ENCODE results near the gene ZNF778.
"Not testable (repeated sequence)": the region's sequence is repeated elsewhere in the genome, so short reads cannot be mapped to it uniquely, and the experiment has no call there.

The ZNF778 gene

GRCh38 chr16:89216315-89217137, 977 bp upstream of the ZNF778 start:
- peak; percentile 75 to 79 for DNase-seq (ENCODE audit: low read depth in 2 of 2)

- no peak for DNase-seq (ENCODE audit: low read depth in 2 of 2)
Observed at GRCh38 chr16:89217138-89217387, 440 bp upstream of the ZNF778 start.

DNA sequence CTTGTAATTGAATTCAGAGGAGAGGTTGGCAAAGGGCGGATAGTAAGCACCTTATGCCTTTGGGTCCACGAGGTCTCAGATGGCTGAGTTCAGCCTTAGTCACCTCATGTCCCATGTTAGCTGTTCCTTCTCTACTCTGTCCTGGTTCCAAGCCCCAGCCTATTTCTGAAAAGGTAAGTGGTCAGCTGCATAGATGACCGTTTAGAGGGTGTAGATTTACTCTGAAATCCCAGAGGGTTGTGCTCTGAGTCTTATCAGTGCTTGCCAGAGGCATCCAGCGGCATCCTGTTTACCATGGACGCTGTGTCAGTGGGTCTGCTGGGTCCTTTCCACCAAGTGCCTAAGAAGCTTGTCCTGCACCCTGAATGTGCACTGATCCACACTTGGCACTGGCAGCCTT, 1.9 kb downstream of the ZNF778 start:
- DNase-seq (ENCODE audit: low read depth in 2 of 2), result no peak

DNA sequence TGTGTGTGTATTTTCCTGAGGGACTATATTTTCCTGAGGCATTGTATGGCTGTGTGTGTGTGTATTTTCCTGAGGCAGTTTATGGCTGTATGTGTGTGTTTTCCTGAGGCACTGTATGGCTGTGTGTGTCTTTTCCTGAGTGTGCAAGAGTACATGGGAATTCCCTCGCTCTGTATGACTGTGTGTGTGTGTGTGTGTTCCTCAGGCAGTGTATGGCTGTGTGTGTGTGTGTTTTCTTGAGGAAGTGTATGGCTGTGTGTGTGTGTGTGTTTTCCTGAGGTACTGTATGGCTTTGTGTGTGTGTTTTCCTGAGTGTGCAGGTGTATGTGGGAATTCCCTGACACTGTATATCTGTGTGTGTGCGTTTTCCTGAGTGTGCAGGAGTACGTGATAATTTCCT, 4.1 kb downstream of the ZNF778 start:
- DNase-seq (ENCODE audit: low read depth in 2 of 2), result no peak

GRCh38 chr16:89222931-89223330, 5.4 kb downstream of the ZNF778 start:
- no peak for DNase-seq (ENCODE audit: low read depth in 2 of 2)

- DNase-seq (ENCODE audit: low read depth in 2 of 2), result no peak
Observed at GRCh38 chr16:89224665-89225064, 7.2 kb downstream of the ZNF778 start.

DNA sequence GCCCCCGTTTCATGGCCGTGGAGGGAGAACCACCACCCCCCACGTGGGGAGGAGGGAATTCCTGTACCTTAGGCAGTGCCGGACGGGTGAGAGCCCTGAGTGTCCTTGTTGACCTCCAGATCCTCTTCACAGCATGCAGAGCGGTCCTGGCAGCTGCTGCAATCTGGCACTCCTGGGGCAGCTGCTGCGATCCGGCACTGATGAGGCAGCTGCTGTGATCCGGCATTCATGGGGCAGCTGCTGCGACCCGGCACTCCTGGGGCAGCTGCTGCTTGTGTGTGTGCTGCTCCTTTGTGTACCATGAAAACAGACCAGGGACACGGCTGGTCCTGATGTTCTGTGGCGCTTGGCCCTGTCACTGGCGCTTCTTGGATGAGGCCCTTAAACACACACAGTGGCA, 12.8 kb downstream of the ZNF778 start:
- no peak for DNase-seq (ENCODE audit: low read depth in 2 of 2)

- no peak for DNase-seq (ENCODE audit: low read depth in 2 of 2)
Observed at GRCh38 chr16:89232107-89232506, 14.6 kb downstream of the ZNF778 start.

GRCh38 chr16:89233678-89234490, 16.4 kb downstream of the ZNF778 start:
- DNase-seq (ENCODE audit: low read depth in 2 of 2), result no peak

GRCh38 chr16:89237733-89238132, 20.2 kb downstream of the ZNF778 start:
- DNase-seq (ENCODE audit: low read depth in 2 of 2), result no peak

DNA sequence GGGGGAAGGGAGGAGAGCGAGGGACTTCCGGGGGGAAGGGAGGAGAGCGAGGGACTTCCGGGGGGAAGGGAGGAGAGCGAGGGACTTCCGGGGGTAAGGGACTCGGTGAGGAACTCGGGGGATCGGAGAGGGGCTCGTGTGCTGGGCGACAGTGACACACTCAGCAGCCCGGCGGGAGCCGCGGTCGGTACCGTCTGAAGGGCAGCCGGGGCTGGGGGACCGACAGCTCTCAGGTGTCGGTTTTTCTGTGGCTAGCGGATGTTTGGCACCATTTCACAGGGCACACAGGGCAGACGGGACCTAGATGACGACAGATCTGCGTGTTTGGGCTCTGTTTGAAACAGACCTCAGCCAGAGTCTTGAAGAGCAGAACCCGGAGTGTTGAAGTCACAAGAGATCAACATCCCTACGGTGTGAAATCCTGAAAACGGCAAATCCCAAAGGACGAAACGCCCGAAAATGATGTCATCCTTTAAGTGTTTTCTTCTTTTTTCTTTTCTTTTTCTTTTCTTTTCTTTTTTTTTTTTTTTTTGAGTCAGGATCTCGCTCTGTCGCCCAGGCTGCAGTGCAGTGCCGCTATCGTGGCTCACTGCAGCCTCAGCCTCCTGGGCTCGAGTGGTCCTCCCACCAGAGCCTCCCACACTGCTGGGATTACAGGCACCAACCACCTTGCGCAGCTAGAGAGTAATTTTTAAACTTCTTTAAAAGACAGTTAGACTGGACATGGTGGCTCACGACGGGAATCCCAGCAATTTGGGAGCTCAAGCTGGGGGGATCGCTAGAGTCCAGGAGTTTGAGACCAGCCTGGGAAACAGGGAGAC, 23.9 kb downstream of the ZNF778 start:
- DNase-seq (ENCODE audit: low read depth in 2 of 2), result peak; percentile 50 to 61

- no peak for DNase-seq (ENCODE audit: low read depth in 2 of 2)
Observed at GRCh38 chr16:89242795-89243200, 25.3 kb downstream of the ZNF778 start.

- DNase-seq (ENCODE audit: low read depth in 2 of 2), result no peak
Observed at GRCh38 chr16:89243664-89244063, 26.2 kb downstream of the ZNF778 start.

DNA sequence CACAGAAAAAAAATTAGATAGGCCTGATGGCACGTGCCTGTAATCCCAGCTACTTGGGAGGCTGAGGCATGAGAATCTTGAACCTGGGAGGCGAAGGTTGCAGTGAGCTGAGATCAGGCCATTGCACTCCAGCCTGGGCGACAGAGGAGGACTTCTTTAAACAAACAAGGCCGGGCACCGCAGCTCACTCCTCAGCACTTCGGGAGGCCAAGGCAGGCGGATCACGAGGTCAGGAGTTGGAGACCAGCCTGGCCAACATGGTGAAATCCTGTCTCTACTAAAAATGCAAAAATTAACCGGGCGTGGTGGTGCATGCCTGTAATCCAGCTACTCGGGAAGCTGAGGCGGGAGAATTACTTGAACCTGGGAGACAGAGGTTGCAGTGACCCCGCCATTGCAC, 26.8 kb downstream of the ZNF778 start:
- DNase-seq (ENCODE audit: low read depth in 2 of 2), result not testable (repeated sequence)

DNA sequence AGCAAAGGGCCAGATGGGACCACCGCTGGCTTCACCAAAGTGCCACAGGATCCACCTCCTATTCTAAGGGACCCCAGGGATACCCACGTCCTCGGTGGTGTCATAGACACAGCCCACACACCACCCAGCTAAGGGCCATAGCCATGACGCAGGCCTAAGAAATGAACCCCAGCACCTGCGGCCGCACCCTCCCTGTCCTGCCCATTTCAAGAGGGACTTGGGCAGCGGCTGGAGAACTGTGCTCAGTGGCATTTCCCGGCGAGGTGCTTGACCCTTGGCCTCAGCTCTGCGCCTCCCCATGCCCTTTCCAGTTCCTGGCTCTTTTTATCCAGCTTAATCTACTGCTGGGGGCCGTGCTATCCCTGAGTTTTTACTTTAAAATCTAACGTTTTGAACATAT, 27.3 kb downstream of the ZNF778 start:
- DNase-seq (ENCODE audit: low read depth in 2 of 2), result no peak

- DNase-seq (ENCODE audit: low read depth in 2 of 2), result no peak
Observed at GRCh38 chr16:89246383-89246902, 28.9 kb downstream of the ZNF778 start.

GRCh38 chr16:89246903-89247733, 29.6 kb downstream of the ZNF778 start:
- DNase-seq (ENCODE audit: low read depth in 2 of 2), result peak; percentile 91 to 95

GRCh38 chr16:89247734-89248075, 30.2 kb downstream of the ZNF778 start:
- not testable (repeated sequence) for DNase-seq (ENCODE audit: low read depth in 2 of 2)

DNA sequence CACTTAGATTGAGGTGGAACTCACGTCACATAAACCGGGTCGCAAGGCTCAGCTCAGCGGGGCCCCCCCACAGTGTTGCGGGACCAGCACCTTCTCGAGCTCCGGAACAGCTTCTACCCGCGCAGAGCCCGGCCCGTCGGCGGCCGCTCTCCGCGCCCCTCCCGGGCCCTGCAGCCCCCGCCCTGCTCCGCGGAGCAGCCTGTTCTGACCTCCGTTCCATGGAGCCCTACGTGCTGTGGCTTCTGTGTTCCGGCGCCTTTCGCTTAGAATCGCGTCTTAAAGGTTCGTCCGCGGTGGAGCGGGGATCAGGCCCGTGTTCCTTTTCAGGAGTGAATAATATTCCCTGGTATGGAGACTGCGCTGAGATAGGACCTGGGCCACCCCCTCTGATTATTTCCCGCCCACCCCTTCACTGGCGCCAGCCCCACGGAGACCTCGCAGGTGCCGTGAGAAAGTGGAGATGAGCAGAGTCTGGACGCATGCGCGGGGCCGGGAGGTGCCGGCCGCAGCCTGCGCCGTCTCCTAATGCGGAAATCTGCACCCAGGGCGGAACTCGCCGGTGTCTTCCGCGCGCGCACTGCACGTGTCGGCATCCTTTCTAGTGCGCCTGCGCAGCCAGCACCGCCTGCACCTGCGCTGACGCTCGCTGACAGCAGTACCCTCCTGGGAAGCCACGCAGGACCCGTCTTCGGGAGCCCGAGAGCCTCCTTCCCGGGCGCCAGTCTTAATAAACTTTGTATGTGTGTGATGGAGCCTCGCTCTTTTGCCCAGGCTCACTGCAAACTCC, 30.9 kb downstream of the ZNF778 start:
- DNase-seq (ENCODE audit: low read depth in 2 of 2), result no peak

- no peak for DNase-seq (ENCODE audit: low read depth in 2 of 2)
Observed at GRCh38 chr16:89253548-89254287, 36.2 kb downstream of the ZNF778 start.
